ENCODE data around the gene DEGS2. TPM values are rescaled to one million over a fixed set of nuclear protein-coding genes. Genes with fewer than 3 reads are reported as not detected.

The DEGS2 gene
- total RNA-seq, 1 donor from 2014 or later, result 51.5 TPM

- no peak for ATAC-seq
Observed at GRCh38 chr14:100109594-100109955, 49.9 kb downstream of the DEGS2 start.

DNA sequence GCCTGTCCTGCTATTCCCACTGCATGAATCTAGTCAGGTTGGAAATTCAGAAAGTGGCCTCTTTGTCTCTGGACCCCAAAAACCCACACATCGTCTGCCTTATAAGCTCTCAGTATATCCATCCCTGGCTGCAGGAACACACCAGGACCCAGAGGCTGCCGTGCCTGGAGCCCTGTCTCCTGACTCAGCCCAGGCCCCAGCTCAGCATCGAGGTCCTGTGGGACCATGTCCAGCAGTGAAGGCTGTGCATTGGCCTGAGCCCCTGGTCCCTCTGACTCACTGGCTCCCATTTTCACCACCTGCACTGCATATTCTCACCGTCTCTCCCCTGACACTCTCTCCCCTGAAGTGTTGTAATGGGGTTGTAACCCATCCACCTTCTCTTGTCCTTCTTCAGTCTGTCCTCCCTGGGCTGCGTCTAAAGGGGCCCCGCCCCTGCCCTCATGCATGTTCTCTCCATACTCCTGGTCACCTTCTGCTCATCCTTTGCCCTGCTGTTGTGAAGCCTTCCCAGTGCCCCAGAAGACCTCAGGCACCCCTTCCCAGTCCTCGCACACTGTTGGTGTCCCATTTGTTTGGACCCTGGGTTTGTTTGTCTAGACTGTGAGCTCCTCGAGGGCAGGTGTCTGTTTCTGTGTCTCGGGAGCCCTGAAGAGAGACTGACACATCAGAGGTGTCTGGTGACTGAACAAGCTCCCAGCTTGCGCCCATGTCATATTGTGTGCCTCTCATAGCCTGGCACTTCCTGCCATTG, 50.4 kb downstream of the DEGS2 start:
- ATAC-seq, result no peak

DNA sequence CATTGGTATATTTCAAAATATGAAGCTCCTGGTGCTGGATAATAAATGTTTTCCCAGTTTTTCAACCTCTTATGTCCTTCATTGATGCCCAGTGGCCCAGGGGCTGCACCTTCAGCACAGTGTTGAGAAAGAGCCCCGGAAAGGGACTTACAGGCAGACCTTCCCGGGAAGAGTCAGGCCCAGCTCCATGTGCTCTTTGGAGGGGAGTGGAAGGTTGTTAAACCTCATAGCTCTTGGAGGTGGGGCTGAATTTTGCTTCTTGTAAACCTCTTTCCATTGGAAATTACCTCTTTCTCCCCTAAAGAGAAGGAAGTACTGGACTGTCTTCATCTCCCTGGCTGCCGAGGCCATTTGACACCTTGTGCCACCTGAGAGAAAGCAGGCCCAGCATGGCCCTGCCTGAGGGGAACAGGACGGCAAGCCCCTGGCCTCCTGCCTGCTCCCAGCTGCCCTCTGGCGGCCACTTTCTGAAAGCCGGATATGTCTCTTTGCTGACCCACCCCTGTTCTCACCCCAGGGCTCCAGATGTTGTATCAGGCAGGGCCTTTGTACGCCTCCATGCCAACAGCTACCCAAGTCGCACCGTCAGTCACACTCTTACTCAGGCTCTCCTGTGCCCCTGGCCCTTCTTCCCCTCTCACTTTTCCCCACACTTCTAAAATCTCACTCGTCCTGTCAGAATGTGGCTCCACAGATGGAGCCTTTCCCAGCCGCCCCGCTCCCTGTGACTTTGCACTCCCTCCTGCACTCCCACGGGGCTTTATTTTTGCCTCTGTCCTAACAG, 51.2 kb downstream of the DEGS2 start:
- peak; percentile 71 for ATAC-seq

- peak; percentile 58 for ATAC-seq
Observed at GRCh38 chr14:100107236-100107635, 52.2 kb downstream of the DEGS2 start.

GRCh38 chr14:100106250-100107112, 53.0 kb downstream of the DEGS2 start:
- ATAC-seq, result no peak

- no peak for ATAC-seq
Observed at GRCh38 chr14:100105357-100106169, 53.9 kb downstream of the DEGS2 start.

GRCh38 chr14:100104523-100105300, 54.7 kb downstream of the DEGS2 start:
- no peak for ATAC-seq

DNA sequence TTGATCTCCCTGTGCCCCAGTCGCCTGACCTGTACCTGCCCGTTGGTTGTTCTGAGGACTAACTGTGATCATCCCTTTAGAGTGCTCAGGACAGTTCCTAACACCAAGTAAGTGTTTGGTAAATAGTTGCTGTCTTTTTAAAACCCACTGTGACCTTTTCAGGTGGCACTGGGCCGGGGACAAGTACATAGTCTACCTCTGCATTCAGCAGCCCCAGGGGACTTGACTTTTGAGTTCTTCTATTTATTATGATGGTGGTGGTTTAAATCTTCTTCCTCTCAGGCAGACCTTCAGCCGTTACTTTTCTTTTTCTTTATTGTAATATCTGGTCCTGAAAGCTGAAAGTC, 55.5 kb downstream of the DEGS2 start:
- ATAC-seq, result no peak

DNA sequence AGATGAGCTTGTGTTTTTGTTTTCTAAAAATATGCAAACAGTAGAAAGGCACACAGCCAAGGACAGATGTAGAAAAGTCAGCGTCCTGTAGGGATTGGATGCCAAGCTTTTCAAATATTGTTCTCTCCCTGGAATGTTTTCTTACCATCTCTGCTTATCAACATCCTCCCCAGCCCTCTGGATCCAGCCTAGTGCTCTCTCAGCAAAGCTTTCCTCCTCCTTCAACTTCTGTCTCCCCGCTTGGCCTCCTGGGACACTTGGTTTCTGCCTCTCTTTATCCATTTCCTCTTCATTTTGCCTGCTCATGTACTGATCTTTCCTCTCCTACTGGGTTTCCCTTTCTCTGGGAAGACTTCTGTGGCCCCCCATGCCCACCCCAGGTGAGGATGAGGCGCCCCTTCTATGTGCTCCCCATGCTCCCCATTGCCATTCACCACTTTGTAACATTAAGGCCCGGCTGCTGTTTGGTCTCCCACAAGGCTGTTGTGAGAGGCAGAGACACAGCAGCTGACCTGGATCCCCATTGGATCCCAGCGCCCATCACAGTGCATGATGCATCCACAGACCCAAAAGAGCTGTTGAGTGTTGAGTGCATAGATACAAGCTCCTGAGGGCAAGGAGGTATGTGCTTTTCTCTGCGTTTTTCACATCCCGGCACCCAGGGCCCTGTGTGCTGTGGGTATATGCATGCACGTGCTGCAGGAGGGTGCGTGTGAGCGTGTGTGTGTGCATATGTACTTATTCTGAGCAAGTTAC, 56.0 kb downstream of the DEGS2 start:
- ATAC-seq, result no peak

DNA sequence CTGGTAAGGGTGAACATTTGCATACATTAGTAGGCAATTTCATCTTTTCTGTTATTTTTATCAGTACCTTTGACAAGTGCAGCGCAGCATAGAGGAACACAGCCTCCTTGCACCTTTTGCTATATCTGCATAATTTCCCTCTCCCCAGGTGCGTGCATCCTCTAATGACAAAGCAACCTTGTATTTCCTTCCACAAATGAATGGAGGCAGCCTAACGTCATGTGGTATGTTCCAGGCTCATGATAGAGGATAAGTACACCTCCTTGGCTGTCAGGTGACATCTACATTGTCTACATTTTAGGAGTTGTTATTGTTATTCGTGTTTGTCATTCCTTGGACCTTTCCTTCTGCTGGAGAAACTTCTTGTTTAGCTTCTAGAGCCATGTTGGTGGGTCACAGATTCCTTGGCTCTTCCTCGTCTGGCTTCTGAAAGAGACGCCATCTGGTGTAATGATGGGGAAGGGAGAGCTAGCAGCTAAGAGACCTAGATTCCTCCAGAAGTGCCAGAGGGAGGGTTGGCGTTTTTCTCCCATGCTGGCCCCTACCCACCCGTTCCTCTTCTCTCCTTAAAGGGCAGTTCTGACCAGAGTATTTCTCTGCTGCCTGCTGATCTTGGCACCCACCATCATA, 57.2 kb downstream of the DEGS2 start:
- no peak for ATAC-seq

- ATAC-seq, result no peak
Observed at GRCh38 chr14:100100032-100100703, 59.3 kb downstream of the DEGS2 start.

GRCh38 chr14:100098171-100098570, 61.3 kb downstream of the DEGS2 start:
- ATAC-seq, result no peak

- no peak for ATAC-seq
Observed at GRCh38 chr14:100096656-100097055, 62.8 kb downstream of the DEGS2 start.

Other genes with a start within 250 kb of the DEGS2 start
- 25.2 TPM for gene EVL, start 94.2 kb downstream of the DEGS2 start, total RNA-seq
- gene YY1, start 79.5 kb upstream of the DEGS2 start, total RNA-seq, result 44.5 TPM
- gene SLC25A29, start 146.8 kb upstream of the DEGS2 start, total RNA-seq, result 15.5 TPM
- gene SLC25A47, start 163.7 kb upstream of the DEGS2 start, total RNA-seq, result not detected
- gene WDR25, start 216.8 kb upstream of the DEGS2 start, total RNA-seq, result 5.3 TPM